ENCODE results near the gene PYGL.
"Not testable (repeated sequence)": the region's sequence is repeated elsewhere in the genome, so short reads cannot be mapped to it uniquely, and the experiment has no call there.

Gene PYGL

DNA sequence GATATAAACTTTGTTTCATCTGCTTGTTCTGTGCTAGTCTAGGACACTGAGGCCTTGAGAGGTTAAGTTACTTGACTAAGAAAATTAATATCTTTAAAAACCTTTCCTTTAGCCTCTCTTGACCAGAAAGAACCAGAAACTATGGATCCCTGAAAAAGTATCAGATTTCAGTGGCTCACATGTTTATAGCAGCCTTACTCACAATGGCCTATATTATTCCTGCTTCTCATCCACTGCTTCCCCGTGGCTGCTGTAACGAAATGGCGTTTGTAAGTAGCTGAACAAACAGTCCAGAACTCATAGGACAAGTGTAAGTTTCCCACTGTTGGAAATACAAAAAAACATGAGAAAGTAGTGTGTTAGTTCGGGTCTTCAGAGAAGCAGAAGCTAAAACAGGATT is 3.2 kb upstream of the PYGL start:
- Histone ChIP-seq H3K36me3 (ENCODE audit: control insufficient read depth, insufficient read depth, low read length) (no peaks in the 10 kb centered on the region), H3K9me3 (ENCODE audit: control insufficient read depth, low read length) (no peaks in the 10 kb centered on the region), H3K27me3 (ENCODE audit: control insufficient read depth, insufficient read depth, low read length) (no peaks in the 10 kb centered on the region), H3K79me2 (no peaks in the 10 kb centered on the region), H2AFZ (peak overlapping the region; percentile 12), H3K4me3 (ENCODE audit: low read depth, low read length) (no peak overlapping the region), H3K9ac (no peak overlapping the region), H3K4me2 (ENCODE audit: low read length) (no peak overlapping the region), H3K4me1 (peaks cover 2% of the 10 kb centered on the region), H3K27ac (no peak overlapping the region)
- TF ChIP-seq, protein P1, sequence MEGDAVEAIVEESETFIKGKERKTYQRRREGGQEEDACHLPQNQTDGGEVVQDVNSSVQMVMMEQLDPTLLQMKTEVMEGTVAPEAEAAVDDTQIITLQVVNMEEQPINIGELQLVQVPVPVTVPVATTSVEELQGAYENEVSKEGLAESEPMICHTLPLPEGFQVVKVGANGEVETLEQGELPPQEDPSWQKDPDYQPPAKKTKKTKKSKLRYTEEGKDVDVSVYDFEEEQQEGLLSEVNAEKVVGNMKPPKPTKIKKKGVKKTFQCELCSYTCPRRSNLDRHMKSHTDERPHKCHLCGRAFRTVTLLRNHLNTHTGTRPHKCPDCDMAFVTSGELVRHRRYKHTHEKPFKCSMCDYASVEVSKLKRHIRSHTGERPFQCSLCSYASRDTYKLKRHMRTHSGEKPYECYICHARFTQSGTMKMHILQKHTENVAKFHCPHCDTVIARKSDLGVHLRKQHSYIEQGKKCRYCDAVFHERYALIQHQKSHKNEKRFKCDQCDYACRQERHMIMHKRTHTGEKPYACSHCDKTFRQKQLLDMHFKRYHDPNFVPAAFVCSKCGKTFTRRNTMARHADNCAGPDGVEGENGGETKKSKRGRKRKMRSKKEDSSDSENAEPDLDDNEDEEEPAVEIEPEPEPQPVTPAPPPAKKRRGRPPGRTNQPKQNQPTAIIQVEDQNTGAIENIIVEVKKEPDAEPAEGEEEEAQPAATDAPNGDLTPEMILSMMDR (IDR thresholded peaks at IDR 0.05): no peak

DNA sequence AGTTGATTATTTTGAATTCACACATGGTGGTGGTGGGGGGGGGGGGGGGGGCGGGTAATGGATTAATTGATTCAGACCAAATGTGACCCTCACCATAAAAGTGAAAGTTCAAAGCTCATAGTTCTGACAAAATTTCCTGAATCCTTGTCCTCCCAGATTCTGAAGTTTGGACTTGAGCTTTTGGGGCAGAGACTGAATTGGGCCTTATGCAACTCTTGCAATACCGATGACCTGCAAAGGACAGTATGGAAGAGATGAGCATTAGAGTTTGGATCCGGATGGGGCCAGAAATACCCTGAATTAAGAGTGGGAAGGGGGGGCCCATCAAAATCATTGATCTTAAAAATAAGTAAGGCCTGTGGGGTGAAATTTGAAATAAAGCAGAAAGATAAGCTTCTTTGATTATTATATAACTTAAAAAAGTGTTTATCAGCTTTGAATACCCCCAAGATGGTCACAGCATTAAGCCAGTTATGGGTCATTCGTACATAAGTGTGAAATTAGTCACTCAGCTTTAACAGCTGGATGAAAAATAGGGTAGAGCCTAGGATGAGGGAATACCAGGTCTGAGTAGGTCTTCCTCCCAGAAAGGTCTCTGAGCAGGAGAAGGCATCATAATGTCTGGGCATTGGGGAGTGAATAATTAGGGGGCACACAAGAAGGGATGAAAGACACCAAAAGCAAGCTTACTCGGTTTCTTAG is 2.1 kb upstream of the PYGL start:
- Histone ChIP-seq H3K79me2 (no peaks in the 10 kb centered on the region), H3K4me2 (ENCODE audit: low read length) (no peak overlapping the region), H2AFZ (no peak overlapping the region), H3K9ac (no peak overlapping the region), H3K4me1 (peaks cover 2% of the 10 kb centered on the region), H3K27me3 (ENCODE audit: control insufficient read depth, insufficient read depth, low read length) (no peaks in the 10 kb centered on the region), H3K27ac (no peak overlapping the region), H3K9me3 (ENCODE audit: control insufficient read depth, low read length) (no peaks in the 10 kb centered on the region), H3K4me3 (ENCODE audit: low read depth, low read length) (no peak overlapping the region), H3K36me3 (ENCODE audit: control insufficient read depth, insufficient read depth, low read length) (no peaks in the 10 kb centered on the region)
- TF ChIP-seq, protein P1 (IDR thresholded peaks at IDR 0.05): no peak

DNA sequence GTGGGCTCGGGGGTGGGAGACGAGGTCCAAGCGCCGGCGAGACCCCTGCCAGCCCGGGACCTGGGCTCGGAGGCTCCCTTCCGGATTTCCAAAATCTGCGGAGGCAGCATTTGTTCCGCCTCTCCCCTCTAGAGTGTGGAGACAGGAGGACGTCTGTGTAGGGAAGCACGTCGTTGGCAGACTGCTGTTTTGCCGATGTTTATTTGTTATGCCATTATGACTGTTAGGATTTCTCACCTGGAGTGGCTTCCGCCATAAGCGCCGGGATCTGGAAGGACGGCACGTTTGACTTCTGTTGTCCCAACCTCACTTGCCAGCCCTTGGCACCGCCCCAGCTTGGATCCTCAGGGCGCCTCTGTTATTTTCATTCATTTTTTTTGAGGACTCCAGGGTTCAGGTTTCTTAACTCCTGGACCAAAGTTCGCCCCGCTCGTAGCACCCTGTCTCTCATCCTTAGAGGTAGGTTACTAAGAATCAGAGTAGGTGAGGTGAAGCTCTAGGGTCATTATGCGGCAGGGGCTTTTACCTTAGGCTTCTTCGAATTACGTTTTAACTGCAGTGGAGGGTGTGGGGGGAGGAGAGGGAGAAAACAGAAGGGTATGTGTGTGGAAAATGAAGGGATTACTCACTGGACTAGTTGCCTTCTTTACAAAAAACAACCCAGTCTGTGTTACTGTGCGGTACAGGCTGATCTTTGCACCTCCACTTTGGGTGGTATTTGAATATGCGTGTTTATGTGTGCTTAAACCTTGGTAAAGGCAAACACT is 547 bp upstream of the PYGL start:
- Histone ChIP-seq H3K36me3 (ENCODE audit: control insufficient read depth, insufficient read depth, low read length) (no peaks in the 10 kb centered on the region), H3K27me3 (ENCODE audit: control insufficient read depth, insufficient read depth, low read length) (no peaks in the 10 kb centered on the region), H3K9ac (peak overlapping the region; percentile 12), H3K4me2 (ENCODE audit: low read length) (peak overlapping the region; percentile 87), H2AFZ (peak overlapping the region; percentile 85), H3K79me2 (no peaks in the 10 kb centered on the region), H3K4me3 (ENCODE audit: low read depth, low read length) (peak overlapping the region; percentile 76), H3K27ac (peak overlapping the region; percentile 52), H3K4me1 (peaks cover 2% of the 10 kb centered on the region), H3K9me3 (ENCODE audit: control insufficient read depth, low read length) (no peaks in the 10 kb centered on the region)
- TF ChIP-seq, protein P1 (IDR thresholded peaks at IDR 0.05): no peak

DNA sequence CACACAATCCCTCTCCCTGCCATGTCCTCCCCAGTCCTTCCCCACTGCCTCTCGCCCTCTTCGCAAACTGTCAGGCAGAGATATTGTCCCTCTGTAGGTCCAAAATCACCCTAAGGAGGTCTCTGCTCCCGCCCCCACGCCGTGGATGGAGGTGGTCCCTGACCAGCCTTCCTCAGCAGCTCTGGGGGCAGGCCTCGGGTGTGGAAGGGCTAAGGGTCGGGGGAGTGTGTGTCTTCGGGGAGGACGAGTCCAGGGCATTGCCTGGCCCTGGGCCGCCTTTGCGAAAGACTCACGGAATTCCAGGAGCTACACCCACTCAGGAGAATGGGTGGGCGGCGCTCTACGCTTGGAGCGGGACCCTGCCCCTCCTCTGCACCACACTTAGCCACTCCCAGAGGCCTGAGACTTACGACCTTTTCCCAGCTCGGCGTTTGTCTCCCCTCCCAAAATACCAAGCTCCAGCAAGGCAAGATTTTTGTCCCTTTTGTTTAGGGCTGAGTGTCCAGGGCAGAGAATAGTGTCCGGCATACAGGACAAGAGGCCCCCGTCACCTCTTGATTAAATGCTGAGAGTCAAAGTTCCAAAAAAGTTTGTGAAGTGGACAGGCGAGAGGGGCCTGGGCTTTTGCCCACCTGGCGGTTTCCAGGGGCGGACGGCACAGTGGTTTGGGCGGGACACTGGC is 881 bp downstream of the PYGL start:
- Histone ChIP-seq H3K4me2 (ENCODE audit: low read length) (peak overlapping the region; percentile 87), H3K9ac (peak overlapping the region; percentile 17), H3K27me3 (ENCODE audit: control insufficient read depth, insufficient read depth, low read length) (no peaks in the 10 kb centered on the region), H3K9me3 (ENCODE audit: control insufficient read depth, low read length) (no peaks in the 10 kb centered on the region), H3K36me3 (ENCODE audit: control insufficient read depth, insufficient read depth, low read length) (no peaks in the 10 kb centered on the region), H3K27ac (peak overlapping the region; percentile 52), H3K4me1 (peaks cover 2% of the 10 kb centered on the region), H3K79me2 (no peaks in the 10 kb centered on the region), H2AFZ (peak overlapping the region; percentile 85), H3K4me3 (ENCODE audit: low read depth, low read length) (peak overlapping the region; percentile 76)
- TF ChIP-seq, protein P1 (IDR thresholded peaks at IDR 0.05): no peak

DNA sequence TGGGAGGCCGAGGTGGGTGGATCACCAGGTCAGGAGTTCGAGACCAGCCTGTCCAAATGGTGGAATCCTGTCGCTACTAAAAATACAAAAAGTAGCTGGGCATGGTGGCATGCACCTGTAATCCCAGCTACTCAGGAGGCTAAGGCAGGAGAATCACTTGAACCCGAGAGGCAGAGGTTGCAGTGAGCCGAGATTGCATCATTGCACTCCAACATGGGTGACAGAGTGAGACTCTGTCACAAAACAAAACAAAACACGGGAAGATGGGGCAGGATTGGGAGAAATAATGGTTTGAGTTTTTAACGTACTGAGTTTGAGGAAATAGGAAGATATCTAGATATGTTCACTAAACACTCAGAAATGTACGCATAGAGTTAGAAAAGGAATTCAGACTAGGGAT is 2.6 kb downstream of the PYGL start:
- H3K4me2 ChIP-seq (ENCODE audit: low read length); H2AFZ ChIP-seq; H3K9ac ChIP-seq; H3K9me3 ChIP-seq (ENCODE audit: control insufficient read depth, low read length); H3K79me2 ChIP-seq; H3K36me3 ChIP-seq (ENCODE audit: control insufficient read depth, insufficient read depth, low read length); H3K27me3 ChIP-seq (ENCODE audit: control insufficient read depth, insufficient read depth, low read length); H3K4me1 ChIP-seq; H3K27ac ChIP-seq; H3K4me3 ChIP-seq (ENCODE audit: low read depth, low read length): not testable (repeated sequence)

Measured in parathyroid adenoma (tissue), 2 donors.